H9 (cell line): Measurements from ENCODE around the gene GGPS1. TPM values are rescaled to one million over a fixed set of nuclear protein-coding genes. Genes with fewer than 3 reads are reported as not detected.

ENCODE experiments used
- DNase-seq: peaks from one replicate; pipeline ENCODE4 v3.0.0-alpha.2; 2017
- H2AFZ ChIP-seq: one replicate; pipeline ENCODE4 v1.6.1; 2013; ENCODE audit warnings: mild to moderate bottlenecking, low read length, control low read depth, moderate library complexity
- H2AK5ac ChIP-seq: 2 replicates; pipeline ENCODE4 v1.6.1; 2013; ENCODE audit warnings: low read length, control low read depth, mixed read lengths; ENCODE audit not compliant: insufficient read length
- H2BK120ac ChIP-seq: one replicate; pipeline ENCODE4 v1.6.1; 2013; ENCODE audit warnings: low read depth, mild to moderate bottlenecking, low read length, control low read depth, inconsistent platforms; ENCODE audit not compliant: poor library complexity, severe bottlenecking
- H2BK12ac ChIP-seq: 2 replicates; pipeline ENCODE4 v1.6.1; 2013; ENCODE audit warnings: low read length, control low read depth, mixed read lengths, low read depth; ENCODE audit not compliant: insufficient read length
- H2BK15ac ChIP-seq: 2 replicates; pipeline ENCODE4 v1.6.1; 2013; ENCODE audit warnings: low read depth, low read length, control low read depth
- H2BK20ac ChIP-seq: one replicate; pipeline ENCODE4 v1.6.1; 2013; ENCODE audit warnings: low read depth, mild to moderate bottlenecking, low read length, control low read depth, inconsistent platforms; ENCODE audit not compliant: poor library complexity, severe bottlenecking
- H2BK5ac ChIP-seq: 2 replicates; pipeline ENCODE4 v1.6.1; 2013; ENCODE audit warnings: low read length, control low read depth, mixed read lengths; ENCODE audit not compliant: insufficient read length
- H3K14ac ChIP-seq: 2 replicates; pipeline ENCODE4 v1.6.1; 2013; ENCODE audit warnings: low read length, control low read depth; ENCODE audit not compliant: insufficient read depth
- H3K18ac ChIP-seq: 2 replicates; pipeline ENCODE4 v1.6.1; 2013; ENCODE audit warnings: low read depth, mild to moderate bottlenecking, mixed read lengths, low read length, control low read depth; ENCODE audit not compliant: insufficient read length
- H3K23ac ChIP-seq: 2 replicates; pipeline ENCODE4 v1.6.1; 2013; ENCODE audit warnings: low read length, control low read depth, mixed read lengths, low read depth; ENCODE audit not compliant: insufficient read length
- H3K23me2 ChIP-seq: 2 replicates; pipeline ENCODE4 v1.6.1; 2013; ENCODE audit warnings: low read depth, mild to moderate bottlenecking, mixed read lengths, low read length, control low read depth; ENCODE audit not compliant: insufficient read length, poor library complexity, severe bottlenecking
- H3K27ac ChIP-seq: 2 replicates; pipeline ENCODE4 v1.5.1; 2013; ENCODE audit warnings: low read length, control low read depth, mixed read lengths, low read depth; ENCODE audit not compliant: insufficient read length
- H3K27me3 ChIP-seq: 2 replicates; pipeline ENCODE4 v1.6.1; 2013; ENCODE audit warnings: low read length, control low read depth, inconsistent platforms; ENCODE audit not compliant: insufficient read depth
- H3K4ac ChIP-seq: 2 replicates; pipeline ENCODE4 v1.6.1; 2013; ENCODE audit warnings: low read depth, mild to moderate bottlenecking, control low read depth, inconsistent platforms, low read length, moderate library complexity
- H3K4me1 ChIP-seq: 2 replicates; pipeline ENCODE4 v1.6.1; 2013; ENCODE audit warnings: low read length, control low read depth, inconsistent platforms; ENCODE audit not compliant: insufficient read depth
- H3K4me2 ChIP-seq: 2 replicates; pipeline ENCODE4 v1.6.1; 2013; ENCODE audit warnings: low read length, control low read depth, mixed read lengths; ENCODE audit not compliant: insufficient read length, insufficient read depth
- H3K56ac ChIP-seq: 2 replicates; pipeline ENCODE4 v1.6.1; 2013; ENCODE audit warnings: low read depth, mild to moderate bottlenecking, mixed read lengths, low read length, control low read depth; ENCODE audit not compliant: insufficient read length
- H3K79me1 ChIP-seq: 2 replicates; pipeline ENCODE4 v1.6.1; 2013; ENCODE audit warnings: low read depth, mild to moderate bottlenecking, moderate library complexity, low read length, control low read depth, inconsistent platforms; ENCODE audit not compliant: insufficient read depth, poor library complexity, severe bottlenecking
- H3K79me2 ChIP-seq: 2 replicates; pipeline ENCODE4 v1.6.1; 2013; ENCODE audit warnings: low read length, control low read depth, inconsistent platforms; ENCODE audit not compliant: insufficient read depth
- H3K9ac ChIP-seq: 2 replicates; pipeline ENCODE4 v1.6.1; 2013; ENCODE audit warnings: low read length, control low read depth, mixed read lengths; ENCODE audit not compliant: insufficient read length; ENCODE audit errors: extremely low read depth
- H3K9me3 ChIP-seq: one replicate; pipeline ENCODE4 v1.6.1; 2013; ENCODE audit warnings: low read depth, low read length, inconsistent platforms; ENCODE audit not compliant: control insufficient read depth
- H3T11ph ChIP-seq: one replicate; pipeline ENCODE4 v1.6.1; 2013; ENCODE audit warnings: mild to moderate bottlenecking, low read length, control low read depth, inconsistent platforms
- H4K20me1 ChIP-seq: one replicate; pipeline ENCODE4 v1.6.1; 2013; ENCODE audit not compliant: control insufficient read depth, insufficient read length, insufficient read depth
- H4K5ac ChIP-seq: 2 replicates; pipeline ENCODE4 v1.6.1; 2013; ENCODE audit warnings: low read depth, mild to moderate bottlenecking, mixed read lengths, low read length, control low read depth; ENCODE audit not compliant: insufficient read length
- H4K8ac ChIP-seq: replicated peaks from 2 replicates; pipeline ENCODE4 v1.6.1; 2013; ENCODE audit warnings: low read length, control low read depth, mixed read lengths, low read depth; ENCODE audit not compliant: insufficient read length
- H4K91ac ChIP-seq: 2 replicates; pipeline ENCODE4 v1.6.1; 2013; ENCODE audit warnings: low read depth, mild to moderate bottlenecking, moderate library complexity, mixed read lengths, low read length, control low read depth; ENCODE audit not compliant: insufficient read length
- H3K27ac Mint-ChIP-seq, 3 experiments: 2 replicates in 2 of 3; 3 replicates in 1 of 3; pipeline ENCODE4 v1.8.0; 2020 to 2021; ENCODE audit warnings: mixed read lengths in 3 of 3, mild to moderate bottlenecking in 1 of 3, moderate library complexity in 1 of 3
- H3K27me3 Mint-ChIP-seq: 2 replicates; pipeline ENCODE4 v1.8.0; 2021; ENCODE audit warnings: low read depth, mild to moderate bottlenecking, moderate library complexity, mixed read lengths
- H3K36me3 Mint-ChIP-seq, 3 experiments: 2 replicates in 2 of 3; 3 replicates in 1 of 3; pipeline ENCODE4 v1.8.0; 2020 to 2021; ENCODE audit warnings: low read depth in 3 of 3, mixed read lengths in 3 of 3; ENCODE audit not compliant: insufficient read depth in 1 of 3
- H3K4me1 Mint-ChIP-seq, 2 experiments: 2 replicates each; pipeline ENCODE4 v1.8.0; 2020; ENCODE audit warnings: mixed read lengths in 2 of 2
- H3K4me3 Mint-ChIP-seq, 2 experiments: 2 replicates in 1 of 2; 3 replicates in 1 of 2; pipeline ENCODE4 v1.8.0; 2020 to 2021; ENCODE audit warnings: mild to moderate bottlenecking in 2 of 2, mixed read lengths in 2 of 2, moderate library complexity in 1 of 2
- H3K9me3 Mint-ChIP-seq, 2 experiments: 2 replicates in 1 of 2; 3 replicates in 1 of 2; pipeline ENCODE4 v1.8.0; 2020; ENCODE audit warnings: mild to moderate bottlenecking in 2 of 2, mixed read lengths in 2 of 2, moderate library complexity in 1 of 2
- WGBS: extraction: QIAGEN DNeasy Blood & Tissue Kit; methylation state at CpG from one replicate; pipeline ENCODE4 v1.1.7; 2013; ENCODE audit warnings: missing lambda C conversion rate, low lambda C conversion rate, mixed read lengths; ENCODE audit not compliant: insufficient read length; ENCODE audit errors: extremely low coverage; 5-methylcytosine and 5-hydroxymethylcytosine counted together
- total RNA-seq: library from RNA; stranded (reverse); gene quantifications from 2 replicates; pipeline ENCODE4 v1.2.1, GENCODE V29; 2021
- TF ChIP-seq, protein P1 (sequence below): fragments of 200-600 bp; sonication (generic); conservative IDR thresholded peaks from 3 replicates; pipeline ENCODE4 v1.8.0; 2021; ENCODE audit warnings: antibody characterized with exemption, mild to moderate bottlenecking

The GGPS1 gene
- total RNA-seq, 1 experiment from 2014 or later, result 44.7 TPM

GRCh38 chr1:235296729-235297128, 31.6 kb upstream of the GGPS1 start:
- DNase-seq, result no peak
- no peak overlapping the region for H3K14ac ChIP-seq
- peaks cover 10 to 23% (median 15%) of the 10 kb centered on the region in 3 experiments for H3K36me3 Mint-ChIP-seq
- H3K27me3 ChIP-seq, result no peaks in the 10 kb centered on the region
- H3K4me1 ChIP-seq, result no peaks in the 10 kb centered on the region; the same call in 1 of the 2 replicates
- no peaks in the 10 kb centered on the region for H3K27me3 Mint-ChIP-seq
- no peaks in the 10 kb centered on the region for H3K23me2 ChIP-seq
- no peak overlapping the region for H3K18ac ChIP-seq
- no peak overlapping the region for H3K27ac Mint-ChIP-seq
- no peak overlapping the region for H3K4me2 ChIP-seq
- no peak overlapping the region for H2BK5ac ChIP-seq
- H4K91ac ChIP-seq, result no peak overlapping the region
- no peak overlapping the region for H3K27ac ChIP-seq
- no peak overlapping the region for H3K4ac ChIP-seq
- H4K20me1 ChIP-seq, result no peaks in the 10 kb centered on the region
- no peak overlapping the region for H3K23ac ChIP-seq
- H3K4me3 Mint-ChIP-seq, result no peak overlapping the region
- no peaks in the 10 kb centered on the region for H3K9me3 ChIP-seq
- H3T11ph ChIP-seq, result no peak overlapping the region
- no peak overlapping the region for H2BK12ac ChIP-seq
- H3K9ac ChIP-seq, result no peak overlapping the region
- no peak overlapping the region for H3K56ac ChIP-seq
- no CpG with 5 or more reads among the region's 1 CpG for WGBS
- no peak overlapping the region for H2BK15ac ChIP-seq
- H2AK5ac ChIP-seq, result no peak overlapping the region
- no peak overlapping the region for H2AFZ ChIP-seq
- peaks cover 30% of the 10 kb centered on the region; the same call in 1 of the 2 replicates for H3K79me2 ChIP-seq
- peaks cover 14 to 21% of the 10 kb centered on the region in 2 experiments for H3K4me1 Mint-ChIP-seq
- H3K9me3 Mint-ChIP-seq, result peaks cover 10 to 17% of the 10 kb centered on the region in 2 experiments
- H4K8ac ChIP-seq, result no peak overlapping the region
- no peak overlapping the region for H4K5ac ChIP-seq
- no peaks in the 10 kb centered on the region for H3K79me1 ChIP-seq
- no peak overlapping the region for H2BK20ac ChIP-seq
- TF ChIP-seq, protein P1, sequence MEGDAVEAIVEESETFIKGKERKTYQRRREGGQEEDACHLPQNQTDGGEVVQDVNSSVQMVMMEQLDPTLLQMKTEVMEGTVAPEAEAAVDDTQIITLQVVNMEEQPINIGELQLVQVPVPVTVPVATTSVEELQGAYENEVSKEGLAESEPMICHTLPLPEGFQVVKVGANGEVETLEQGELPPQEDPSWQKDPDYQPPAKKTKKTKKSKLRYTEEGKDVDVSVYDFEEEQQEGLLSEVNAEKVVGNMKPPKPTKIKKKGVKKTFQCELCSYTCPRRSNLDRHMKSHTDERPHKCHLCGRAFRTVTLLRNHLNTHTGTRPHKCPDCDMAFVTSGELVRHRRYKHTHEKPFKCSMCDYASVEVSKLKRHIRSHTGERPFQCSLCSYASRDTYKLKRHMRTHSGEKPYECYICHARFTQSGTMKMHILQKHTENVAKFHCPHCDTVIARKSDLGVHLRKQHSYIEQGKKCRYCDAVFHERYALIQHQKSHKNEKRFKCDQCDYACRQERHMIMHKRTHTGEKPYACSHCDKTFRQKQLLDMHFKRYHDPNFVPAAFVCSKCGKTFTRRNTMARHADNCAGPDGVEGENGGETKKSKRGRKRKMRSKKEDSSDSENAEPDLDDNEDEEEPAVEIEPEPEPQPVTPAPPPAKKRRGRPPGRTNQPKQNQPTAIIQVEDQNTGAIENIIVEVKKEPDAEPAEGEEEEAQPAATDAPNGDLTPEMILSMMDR, result no peak
- H2BK120ac ChIP-seq, result no peak overlapping the region
